GM12878 (cell line): ENCODE measurements around the gene ROR2. TPM values are rescaled to one million over a fixed set of nuclear protein-coding genes. Genes with fewer than 3 reads are reported as not detected.

Experiments used
- ATAC-seq: fragments of 200-7000 bp; cut with Tn5 transposase; 3 replicates; pipeline ENCODE4 v1.9.1; 2020; ENCODE audit warnings: mild to moderate bottlenecking, moderate library complexity
- BruUV-seq: library from RNA; stranded (reverse); fragments of 400-500 nt; replicated peaks from 2 replicates; lab custom pipeline; 2021; lab: Mats Ljungman, UMichigan
- CTCF ChIA-PET: fragments of 300-600 bp; sonication (Branson Sonifier 250); formaldehyde crosslinking; extraction: SDS; loops from one replicate; lab custom pipeline; 2021; ENCODE audit warnings: inconsistent platforms; lab: Yijun Ruan, JAX
- POLR2A ChIA-PET: fragments of 350-600 bp; formaldehyde crosslinking; extraction: SDS; loops from one replicate; lab custom pipeline; 2021; ENCODE audit warnings: inconsistent platforms; lab: Charles Lee
- RAD21 ChIA-PET: fragments of 300-600 bp; sonication (Branson Sonifier 250); formaldehyde crosslinking; loops from one replicate; lab custom pipeline; 2023; ENCODE audit warnings: antibody characterized with exemption; ENCODE audit not compliant: unreplicated experiment; lab: Charles Lee
- SMC1A ChIA-PET: fragments of 300-600 bp; sonication (Branson Sonifier 250); formaldehyde crosslinking; loops from one replicate; lab custom pipeline; 2023; ENCODE audit not compliant: unreplicated experiment, uncharacterized antibody; lab: Charles Lee
- DNase-seq: peaks from one replicate; pipeline ENCODE4 v3.0.0-alpha.2; 2011; ENCODE audit warnings: low read depth, low spot score
- FAIRE-seq: peaks from 3 replicates; lab custom pipeline; 2011; peaks lifted over from hg19 to GRCh38; lab: Jason Lieb, UNC
- H2AFZ ChIP-seq: 2 replicates; pipeline ENCODE4 v1.6.0; 2011; ENCODE audit warnings: low read depth, low read length, control low read depth; ENCODE audit not compliant: control insufficient read depth
- H3K27ac ChIP-seq: 2 replicates; pipeline ENCODE4 v1.5.1; 2011; ENCODE audit warnings: control low read depth; ENCODE audit not compliant: control insufficient read depth, insufficient read depth
- H3K27me3 ChIP-seq, 2 experiments: replicated peaks in 1 of 2; 2 replicates each; pipeline versions ENCODE4 v1.6.0 to v1.6.1; 2011; ENCODE audit warnings: low read length in 1 of 2; ENCODE audit not compliant: control insufficient read depth in 2 of 2, insufficient read depth in 2 of 2
- H3K36me3 ChIP-seq, 2 experiments: 2 replicates each; pipeline ENCODE4 v1.5.1; 2011; ENCODE audit warnings: low read length in 1 of 2; ENCODE audit not compliant: control insufficient read depth in 2 of 2, insufficient read depth in 2 of 2
- H3K4me1 ChIP-seq: 2 replicates; pipeline ENCODE4 v1.6.1; 2011; ENCODE audit warnings: mild to moderate bottlenecking, low read length, moderate library complexity, mixed read lengths; ENCODE audit not compliant: control insufficient read depth, insufficient read depth
- H3K4me2 ChIP-seq: 2 replicates; pipeline ENCODE4 v1.6.0; 2011; ENCODE audit warnings: control low read depth; ENCODE audit not compliant: control insufficient read depth, insufficient read depth
- H3K4me3 ChIP-seq: fragments of 200-600 bp; sonication (generic); 2 replicates; pipeline ENCODE4 v1.5.1; 2016
- H3K79me2 ChIP-seq: 2 replicates; pipeline ENCODE4 v1.6.0; 2011; ENCODE audit warnings: low read length; ENCODE audit not compliant: control insufficient read depth, insufficient read depth
- H3K9ac ChIP-seq: 2 replicates; pipeline ENCODE4 v1.8.0; 2011; ENCODE audit warnings: low read length, control low read depth, mixed read lengths; ENCODE audit not compliant: control insufficient read depth, insufficient read depth
- H3K9me3 ChIP-seq: replicated peaks from 3 replicates; pipeline ENCODE4 v1.5.1; 2011; ENCODE audit warnings: mild to moderate bottlenecking, low read length; ENCODE audit not compliant: control insufficient read depth, insufficient read depth
- H4K20me1 ChIP-seq: 2 replicates; pipeline ENCODE4 v1.6.0; 2011; ENCODE audit not compliant: control insufficient read depth, insufficient read depth
- FOXM1 ChIP-seq: IDR thresholded peaks from 2 replicates; pipeline ENCODE4 v1.6.1; 2012; ENCODE audit warnings: low read depth, mild to moderate bottlenecking, inconsistent platforms, low read length, moderate library complexity
- GABPA ChIP-seq: IDR thresholded peaks from 2 replicates; pipeline ENCODE4 v1.6.1; 2014; ENCODE audit warnings: antibody characterized with exemption, low read depth, mild to moderate bottlenecking, inconsistent platforms
- IKZF1 ChIP-seq: fragments of 450-650 bp; conservative IDR thresholded peaks from 2 replicates; pipeline ENCODE4 v1.6.1; 2017; ENCODE audit warnings: antibody characterized with exemption, mild to moderate bottlenecking
- JUND ChIP-seq: IDR thresholded peaks from 2 replicates; pipeline ENCODE4 v1.6.1; 2012; ENCODE audit warnings: low read depth, mild to moderate bottlenecking, low read length, improper control_type of control experiment, moderate library complexity
- MTA3 ChIP-seq: IDR thresholded peaks from 2 replicates; pipeline ENCODE4 v1.6.1; 2012; ENCODE audit warnings: low read length, inconsistent platforms, borderline replicate concordance
- MXI1 ChIP-seq: fragments of 150-350 bp; IDR thresholded peaks from 2 replicates; pipeline ENCODE4 v1.6.1; 2011; ENCODE audit warnings: low read depth, mild to moderate bottlenecking, inconsistent platforms, low read length, improper control_type of control experiment
- NBN ChIP-seq: fragments of 450-650 bp; IDR thresholded peaks from 2 replicates; pipeline ENCODE4 v1.6.1; 2016
- NR2F1 ChIP-seq: fragments of 450-650 bp; conservative IDR thresholded peaks from 2 replicates; pipeline ENCODE4 v1.6.1; 2017; ENCODE audit warnings: mild to moderate bottlenecking
- PBX3 ChIP-seq: IDR thresholded peaks from 2 replicates; pipeline ENCODE4 v1.6.1; 2011; ENCODE audit warnings: mild to moderate bottlenecking, low read depth, low read length, moderate library complexity; ENCODE audit not compliant: insufficient replicate concordance
- POU2F2 ChIP-seq: IDR thresholded peaks from 3 replicates; pipeline ENCODE4 v1.6.1; 2011; ENCODE audit warnings: low read depth, mild to moderate bottlenecking, low read length, borderline replicate concordance
- SIN3A ChIP-seq: IDR thresholded peaks from 2 replicates; pipeline ENCODE4 v1.6.1; 2012; ENCODE audit warnings: low read depth, low read length, improper control_type of control experiment
- SMC3 ChIP-seq: IDR thresholded peaks from 2 replicates; pipeline ENCODE4 v1.6.1; 2011; ENCODE audit warnings: low read length, improper control_type of control experiment, borderline replicate concordance
- SRF ChIP-seq, 2 experiments: IDR thresholded peaks; 2 replicates each; pipeline ENCODE4 v1.6.1; 2011; ENCODE audit warnings: low read depth in 2 of 2, low read length in 2 of 2, mild to moderate bottlenecking in 1 of 2, moderate library complexity in 1 of 2
- TCF3 ChIP-seq: IDR thresholded peaks from 2 replicates; pipeline ENCODE4 v1.6.1; 2012; ENCODE audit warnings: low read depth, mild to moderate bottlenecking, low read length, borderline replicate concordance; ENCODE audit not compliant: insufficient read depth
- ZNF217 ChIP-seq: fragments of 450-650 bp; IDR thresholded peaks from 2 replicates; pipeline ENCODE4 v1.6.1; 2017; ENCODE audit warnings: antibody characterized with exemption, mild to moderate bottlenecking
- WGBS: methylation state at CpG from one replicate; pipeline ENCODE4 v1.1.6; 2016; ENCODE audit warnings: low lambda C conversion rate; ENCODE audit not compliant: insufficient replicate concordance, insufficient coverage; ENCODE audit errors: missing lambda C conversion rate; 5-methylcytosine and 5-hydroxymethylcytosine counted together
- in situ Hi-C: fragments of 300-500 bp; cut with MboI; formaldehyde crosslinking; loops from 9 replicates; pipeline ENCODE4 v1.14.3; 2018; ENCODE audit warnings: mixed read lengths
- intact Hi-C: fragments of 100-400 bp; cut with micrococcal nuclease; formaldehyde crosslinking; loops from one replicate; pipeline ENCODE4 v1.14.2; 2022; ENCODE audit not compliant: unreplicated experiment
- polyA plus RNA-seq, 11 experiments: library from polyadenylated mRNA; depleted of rRNA in 4 of 11; unstranded in 6 of 11; stranded (reverse) in 5 of 11; fragments of >200 nt; fragmentation: Nextera tagmentation in 4 of 11; fragmentation: Illumina TruSeq in 1 of 11; extraction: Ambion mirVana in 4 of 11; extraction: Trizol in 1 of 11; gene quantifications; 1 replicate in 1 of 11; 2 replicates in 10 of 11; pipeline versions ENCODE4 v1.2.1 to v1.2.3, GENCODE V29; 2011 to 2016; ENCODE audit warnings: inconsistent platforms in 2 of 11, missing spikeins in 2 of 11, low read depth in 1 of 11
- total RNA-seq, 4 experiments: library from RNA; depleted of rRNA in 3 of 4; stranded (reverse); fragments of >200 nt in 3 of 4; fragmentation: Illumina TruSeq in 1 of 4; extraction: Trizol in 1 of 4; gene quantifications; 2 replicates each; pipeline versions ENCODE4 v1.2.1 to v1.2.3, GENCODE V29; 2013 to 2021
- TF ChIP-seq, protein P1 (sequence below): fragments of 150-350 bp; IDR thresholded peaks from 2 replicates; pipeline ENCODE4 v1.6.1; 2014; ENCODE audit warnings: mild to moderate bottlenecking, low read depth, low read length
- TF ChIP-seq, protein P2 (sequence below): IDR thresholded peaks from 2 replicates; pipeline ENCODE4 v1.6.1; 2012; ENCODE audit warnings: low read depth, low read length, improper control_type of control experiment
- TF ChIP-seq, protein P3 (sequence below): IDR thresholded peaks from 2 replicates; pipeline ENCODE4 v1.6.1; 2012; ENCODE audit warnings: low read depth, low read length, improper control_type of control experiment
- TF ChIP-seq, protein P4 (sequence below): IDR thresholded peaks from 2 replicates; pipeline ENCODE4 v1.6.1; 2011; ENCODE audit warnings: low read depth, mild to moderate bottlenecking, low read length, moderate library complexity, borderline replicate concordance; ENCODE audit errors: extremely low read depth

Gene ROR2
- total and polyA plus RNA-seq, 10 of the 15 experiments (the other 5 are each of a cell fraction or from before 2014, with no cell fraction given): 0.03 to 0.05 TPM; not detected in 8

DNA sequence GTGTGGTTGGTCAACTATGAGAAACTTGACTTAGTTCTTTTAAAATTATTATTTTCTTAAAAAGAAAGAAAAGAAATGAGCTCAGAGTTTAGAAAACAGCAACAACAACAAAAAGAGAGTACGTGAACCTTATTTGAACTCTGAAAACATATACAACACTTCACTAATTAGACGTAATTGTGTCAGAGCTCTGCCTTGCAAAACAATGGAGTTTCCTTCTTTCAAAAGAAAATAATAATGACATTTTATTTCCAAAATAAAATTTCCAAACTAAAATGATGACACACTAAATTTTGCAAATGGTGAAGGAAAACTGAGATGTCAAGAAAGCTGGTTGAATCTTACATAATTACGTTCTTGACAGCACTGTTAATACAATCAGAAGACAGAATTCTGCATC, 15.4 kb downstream of the ROR2 start:
- FAIRE-seq (no peak), ATAC-seq (no peak), DNase-seq (no peak)
- BruUV-seq: no TSS peak
- Histone ChIP-seq H2AFZ (no peak overlapping the region), H3K36me3 (no peaks in the 10 kb centered on the region), H3K79me2 (no peaks in the 10 kb centered on the region), H3K27me3 (no peaks in the 10 kb centered on the region), H3K27ac (no peak overlapping the region), H3K4me2 (no peak overlapping the region), H3K9me3 (peaks cover 2% of the 10 kb centered on the region; the same call in 1 of the 3 replicates), H4K20me1 (no peaks in the 10 kb centered on the region), H3K4me3 (no peak overlapping the region), H3K9ac (no peak overlapping the region), H3K4me1 (no peaks in the 10 kb centered on the region)
- RAD21 ChIA-PET: no interaction called here
- POLR2A ChIA-PET: no interaction called here
- TF ChIP-seq MTA3 (no peak), NBN (no peak), MXI1 (no peak), SMC3 (no peak), GABPA (no peak), NR2F1 (no peak), FOXM1 (no peak), SIN3A (no peak), IKZF1 (no peak), PBX3 (no peak), ZNF217 (no peak), POU2F2 (no peak), TCF3 (no peak), JUND (no peak), SRF (IDR thresholded peaks at IDR 0.05; ENCODE audit: low read depth in 2 of 2, low read length in 2 of 2) (no peak)
- TF ChIP-seq, protein P1, sequence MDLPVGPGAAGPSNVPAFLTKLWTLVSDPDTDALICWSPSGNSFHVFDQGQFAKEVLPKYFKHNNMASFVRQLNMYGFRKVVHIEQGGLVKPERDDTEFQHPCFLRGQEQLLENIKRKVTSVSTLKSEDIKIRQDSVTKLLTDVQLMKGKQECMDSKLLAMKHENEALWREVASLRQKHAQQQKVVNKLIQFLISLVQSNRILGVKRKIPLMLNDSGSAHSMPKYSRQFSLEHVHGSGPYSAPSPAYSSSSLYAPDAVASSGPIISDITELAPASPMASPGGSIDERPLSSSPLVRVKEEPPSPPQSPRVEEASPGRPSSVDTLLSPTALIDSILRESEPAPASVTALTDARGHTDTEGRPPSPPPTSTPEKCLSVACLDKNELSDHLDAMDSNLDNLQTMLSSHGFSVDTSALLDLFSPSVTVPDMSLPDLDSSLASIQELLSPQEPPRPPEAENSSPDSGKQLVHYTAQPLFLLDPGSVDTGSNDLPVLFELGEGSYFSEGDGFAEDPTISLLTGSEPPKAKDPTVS: no peak
- TF ChIP-seq, protein P2, sequence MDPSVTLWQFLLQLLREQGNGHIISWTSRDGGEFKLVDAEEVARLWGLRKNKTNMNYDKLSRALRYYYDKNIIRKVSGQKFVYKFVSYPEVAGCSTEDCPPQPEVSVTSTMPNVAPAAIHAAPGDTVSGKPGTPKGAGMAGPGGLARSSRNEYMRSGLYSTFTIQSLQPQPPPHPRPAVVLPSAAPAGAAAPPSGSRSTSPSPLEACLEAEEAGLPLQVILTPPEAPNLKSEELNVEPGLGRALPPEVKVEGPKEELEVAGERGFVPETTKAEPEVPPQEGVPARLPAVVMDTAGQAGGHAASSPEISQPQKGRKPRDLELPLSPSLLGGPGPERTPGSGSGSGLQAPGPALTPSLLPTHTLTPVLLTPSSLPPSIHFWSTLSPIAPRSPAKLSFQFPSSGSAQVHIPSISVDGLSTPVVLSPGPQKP: no peak
- TF ChIP-seq, protein P3, sequence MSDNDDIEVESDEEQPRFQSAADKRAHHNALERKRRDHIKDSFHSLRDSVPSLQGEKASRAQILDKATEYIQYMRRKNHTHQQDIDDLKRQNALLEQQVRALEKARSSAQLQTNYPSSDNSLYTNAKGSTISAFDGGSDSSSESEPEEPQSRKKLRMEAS: no peak
- TF ChIP-seq, protein P4, sequence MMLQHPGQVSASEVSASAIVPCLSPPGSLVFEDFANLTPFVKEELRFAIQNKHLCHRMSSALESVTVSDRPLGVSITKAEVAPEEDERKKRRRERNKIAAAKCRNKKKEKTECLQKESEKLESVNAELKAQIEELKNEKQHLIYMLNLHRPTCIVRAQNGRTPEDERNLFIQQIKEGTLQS: no peak
- in situ Hi-C loops: no loop called here
- CTCF ChIA-PET: no interaction called here
- SMC1A ChIA-PET: no interaction called here
- intact Hi-C loops: no loop called here
- 13% methylated on average over 3 of the region's 3 CpGs for WGBS
